Gastroesophageal sphincter (tissue), 4 donors: Measurements from ENCODE around the gene MARCKSL1. TPM values are rescaled to one million over a fixed set of nuclear protein-coding genes. Genes with fewer than 3 reads are reported as not detected.
A peak's percentile ranks its signal among the peaks of the same experiment; 100 is the strongest.
"Not testable (repeated sequence)": the region's sequence is repeated elsewhere in the genome, so short reads cannot be mapped to it uniquely, and the experiment has no call there.

Source experiments
- ATAC-seq: fragments of 150-250 bp; one replicate; pipeline ENCODE4 v1.9.1; 2016; ENCODE audit warnings: mild to moderate bottlenecking, moderate library complexity
- H3K27ac ChIP-seq, 4 donors: fragments of 200-600 bp; sonication (generic) in 3 of 4; 1 replicate in 3 of 4; 2 replicates in 1 of 4; pipeline ENCODE4 v1.5.1; 2016 to 2019
- H3K27me3 ChIP-seq: fragments of 200-600 bp; sonication (generic); one replicate; pipeline ENCODE4 v1.5.1; 2019
- H3K36me3 ChIP-seq, 2 donors: fragments of 200-600 bp; sonication (generic); one replicate each; pipeline ENCODE4 v1.5.1; 2019; ENCODE audit warnings: control low read depth in 1 of 2
- H3K4me1 ChIP-seq, 3 donors: fragments of 200-600 bp; sonication (generic); 1 replicate in 2 of 3; 2 replicates in 1 of 3; pipeline ENCODE4 v1.5.1; 2016 to 2019; ENCODE audit warnings: control low read depth in 2 of 3
- H3K4me3 ChIP-seq, 2 donors: fragments of 200-600 bp; sonication (generic); one replicate each; pipeline ENCODE4 v1.5.1; 2019; ENCODE audit warnings: mild to moderate bottlenecking in 1 of 2, moderate library complexity in 1 of 2
- H3K9me3 ChIP-seq, 3 donors: fragments of 200-600 bp; sonication (generic); one replicate each; pipeline ENCODE4 v1.5.1; 2017 to 2019; ENCODE audit warnings: control low read depth in 2 of 3
- EP300 ChIP-seq: sonication (generic); formaldehyde crosslinking; IDR thresholded peaks from one replicate; pipeline ENCODE4 v1.6.1; 2017; ENCODE audit warnings: antibody characterized with exemption, mild to moderate bottlenecking
- POLR2A ChIP-seq, 2 donors: fragments of 450-650 bp; IDR thresholded peaks; one replicate each; pipeline ENCODE4 v1.6.1; 2017; ENCODE audit warnings: antibody characterized with exemption in 2 of 2, mild to moderate bottlenecking in 2 of 2, moderate library complexity in 1 of 2
- POLR2AphosphoS5 ChIP-seq: sonication (generic); formaldehyde crosslinking; IDR thresholded peaks from one replicate; pipeline ENCODE4 v1.6.1; 2017; ENCODE audit warnings: antibody characterized with exemption
- WGBS, 2 donors: methylation state at CpG; one replicate each; pipeline ENCODE4 v1.1.5; 2018; ENCODE audit warnings: low coverage in 1 of 2; 5-methylcytosine and 5-hydroxymethylcytosine counted together
- total RNA-seq, 4 donors: library from RNA; depleted of rRNA; stranded (reverse); fragments of >200 nt; gene quantifications; one replicate each; pipeline ENCODE4 v1.1.0, GENCODE V29; 2016
- TF ChIP-seq, protein P1 (sequence below), 4 experiments: fragments of 200-600 bp in 2 of 4; fragments of 450-650 bp in 2 of 4; sonication (generic) in 1 of 4; IDR thresholded peaks; one replicate each; pipeline ENCODE4 v1.5.1; 2017 to 2019; ENCODE audit warnings: antibody characterized with exemption in 4 of 4, mild to moderate bottlenecking in 2 of 4, moderate library complexity in 2 of 4

MARCKSL1 gene
- total RNA-seq, 4 donors from 2014 or later: 4.0 to 9.0 (median 7.4) TPM

DNA sequence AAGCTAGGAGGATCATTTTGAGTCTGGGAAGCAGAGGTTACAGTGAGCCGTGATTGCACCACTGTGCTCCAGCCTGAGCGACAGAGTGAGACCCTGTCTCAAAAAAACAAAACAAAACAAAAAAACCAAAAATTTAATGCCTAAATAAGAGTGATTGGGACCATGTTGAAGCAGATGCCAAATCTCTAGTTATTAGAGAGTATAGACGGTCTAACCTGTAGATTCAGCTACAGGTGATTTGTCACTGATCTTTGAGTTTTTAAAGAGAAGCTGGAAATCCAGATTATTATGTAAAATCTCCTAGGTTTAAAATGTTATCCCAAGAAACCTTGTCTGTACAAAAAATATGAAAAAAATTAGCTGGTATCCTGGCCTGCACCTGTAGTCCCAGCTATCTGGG is 32.7 kb downstream of the MARCKSL1 start:
- Histone ChIP-seq H3K4me3 (no peak overlapping the region), H3K27ac (no peak overlapping the region), H3K36me3 (peaks cover 0 to 51% of the 10 kb centered on the region in 2 donors), H3K9me3 (no peaks in the 10 kb centered on the region), H3K27me3 (no peaks in the 10 kb centered on the region), H3K4me1 (peaks cover 0 to 9% (median 0%) of the 10 kb centered on the region in 3 donors)
- TF ChIP-seq, protein P1, sequence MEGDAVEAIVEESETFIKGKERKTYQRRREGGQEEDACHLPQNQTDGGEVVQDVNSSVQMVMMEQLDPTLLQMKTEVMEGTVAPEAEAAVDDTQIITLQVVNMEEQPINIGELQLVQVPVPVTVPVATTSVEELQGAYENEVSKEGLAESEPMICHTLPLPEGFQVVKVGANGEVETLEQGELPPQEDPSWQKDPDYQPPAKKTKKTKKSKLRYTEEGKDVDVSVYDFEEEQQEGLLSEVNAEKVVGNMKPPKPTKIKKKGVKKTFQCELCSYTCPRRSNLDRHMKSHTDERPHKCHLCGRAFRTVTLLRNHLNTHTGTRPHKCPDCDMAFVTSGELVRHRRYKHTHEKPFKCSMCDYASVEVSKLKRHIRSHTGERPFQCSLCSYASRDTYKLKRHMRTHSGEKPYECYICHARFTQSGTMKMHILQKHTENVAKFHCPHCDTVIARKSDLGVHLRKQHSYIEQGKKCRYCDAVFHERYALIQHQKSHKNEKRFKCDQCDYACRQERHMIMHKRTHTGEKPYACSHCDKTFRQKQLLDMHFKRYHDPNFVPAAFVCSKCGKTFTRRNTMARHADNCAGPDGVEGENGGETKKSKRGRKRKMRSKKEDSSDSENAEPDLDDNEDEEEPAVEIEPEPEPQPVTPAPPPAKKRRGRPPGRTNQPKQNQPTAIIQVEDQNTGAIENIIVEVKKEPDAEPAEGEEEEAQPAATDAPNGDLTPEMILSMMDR (IDR thresholded peaks at IDR 0.05): no peak
- no peak for TF ChIP-seq EP300
- no peak for TF ChIP-seq POLR2A (IDR thresholded peaks at IDR 0.05)
- TF ChIP-seq POLR2AphosphoS5: no peak
- ATAC-seq: no peak
- WGBS, 2 donors: 94 to 100% methylated on average over 1 to 3 of the region's 3 CpGs

- no peak overlapping the region for H3K4me3 ChIP-seq
- no peak for ATAC-seq
- TF ChIP-seq EP300: no peak
- TF ChIP-seq, protein P1 (IDR thresholded peaks at IDR 0.05): no peak
- no peak for TF ChIP-seq POLR2AphosphoS5
- no peak for TF ChIP-seq POLR2A (IDR thresholded peaks at IDR 0.05)
Observed at GRCh38 chr1:32299327-32299726, 36.7 kb downstream of the MARCKSL1 start.

DNA sequence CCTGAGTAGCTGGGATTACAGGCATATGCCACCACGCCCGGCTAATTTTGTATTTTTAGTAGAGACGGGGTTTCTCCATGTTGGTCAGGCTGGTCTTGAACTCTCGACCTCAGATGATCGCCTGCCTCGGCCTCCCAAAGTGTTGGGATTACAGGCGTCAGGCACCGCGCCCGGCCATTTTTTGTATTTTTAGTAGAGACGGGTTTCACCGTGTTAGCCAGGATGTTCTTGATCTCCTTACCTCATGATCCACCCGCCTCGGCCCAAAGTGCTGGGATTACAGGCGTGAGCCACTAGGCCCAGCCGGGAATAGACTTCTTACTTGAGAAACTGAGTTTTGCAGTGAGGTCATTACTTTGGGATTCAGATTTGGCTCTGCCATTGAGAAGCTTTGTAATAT is 37.8 kb downstream of the MARCKSL1 start:
- H3K4me1 ChIP-seq, H3K4me3 ChIP-seq, H3K9me3 ChIP-seq, ATAC-seq, H3K27me3 ChIP-seq, H3K27ac ChIP-seq: not testable (repeated sequence)
- peaks cover 0 to 17% of the 10 kb centered on the region in 2 donors for H3K36me3 ChIP-seq
- WGBS, 2 donors: 90 to 92% methylated on average over 2 to 16 of the region's 16 CpGs

More at GRCh38 chr1:32299327-32299726, 36.7 kb downstream of the MARCKSL1 start:
- Histone ChIP-seq H3K27ac (no peak overlapping the region), H3K27me3 (no peaks in the 10 kb centered on the region), H3K36me3 (peaks cover 0 to 28% of the 10 kb centered on the region in 2 donors), H3K4me1 (no peaks in the 10 kb centered on the region), H3K9me3 (no peaks in the 10 kb centered on the region)

- H3K27me3 ChIP-seq: no peaks in the 10 kb centered on the region
- H3K9me3 ChIP-seq: no peaks in the 10 kb centered on the region
- peak within 1 kb of the TSS; percentile 60 to 89 (median 86) for H3K27ac ChIP-seq
- peaks cover 0 to 23% (median 0%) of the 10 kb centered on the region in 3 donors for H3K4me1 ChIP-seq
- H3K4me3 ChIP-seq: peak within 1 kb of the TSS; percentile 79 to 82
- ATAC-seq: peak; percentile 97
- 0% methylated on average over 9 to 33 of the region's 67 CpGs for WGBS, 2 donors
- H3K36me3 ChIP-seq: no peaks in the 10 kb centered on the region
- TF ChIP-seq, protein P1 (IDR thresholded peaks at IDR 0.05): peak in 1 of 4 experiments; percentile 18
- TF ChIP-seq EP300 (no peak), POLR2AphosphoS5 (peak; percentile 54), POLR2A (IDR thresholded peaks at IDR 0.05) (peak; percentile 42 to 51)
Observed at GRCh38 chr1:32291708-32292538, 44.1 kb downstream of the MARCKSL1 start, which contains the start of gene HDAC1. Gene HDAC1 (plus strand): TSS chr1:32292083. CDS start chr1:32292170, 87 bp downstream.

GRCh38 chr1:32291145-32291707 is 44.8 kb downstream of the MARCKSL1 start:
- Histone ChIP-seq H3K9me3 (no peaks in the 10 kb centered on the region), H3K27me3 (no peaks in the 10 kb centered on the region), H3K36me3 (no peaks in the 10 kb centered on the region), H3K4me1 (peaks cover 0 to 23% (median 0%) of the 10 kb centered on the region in 3 donors), H3K4me3 (peak overlapping the region; percentile 79 to 82), H3K27ac (peak overlapping the region; percentile 60 to 89 (median 86))
- WGBS, 2 donors: 56 to 58% methylated on average over 9 to 10 of the region's 10 CpGs
- TF ChIP-seq POLR2AphosphoS5 (no peak), EP300 (no peak), POLR2A (IDR thresholded peaks at IDR 0.05) (no peak)
- TF ChIP-seq, protein P1 (IDR thresholded peaks at IDR 0.05): no peak
- ATAC-seq: no peak
